H9 (cell line): ENCODE measurements around the gene PLS1. TPM values are rescaled to one million over a fixed set of nuclear protein-coding genes. Genes with fewer than 3 reads are reported as not detected.

Source experiments
- DNase-seq: peaks from one replicate; pipeline ENCODE4 v3.0.0-alpha.2; 2017
- H2AFZ ChIP-seq: one replicate; pipeline ENCODE4 v1.6.1; 2013; ENCODE audit warnings: mild to moderate bottlenecking, low read length, control low read depth, moderate library complexity
- H2AK5ac ChIP-seq: 2 replicates; pipeline ENCODE4 v1.6.1; 2013; ENCODE audit warnings: low read length, control low read depth, mixed read lengths; ENCODE audit not compliant: insufficient read length
- H2BK120ac ChIP-seq: one replicate; pipeline ENCODE4 v1.6.1; 2013; ENCODE audit warnings: low read depth, mild to moderate bottlenecking, low read length, control low read depth, inconsistent platforms; ENCODE audit not compliant: poor library complexity, severe bottlenecking
- H2BK12ac ChIP-seq: 2 replicates; pipeline ENCODE4 v1.6.1; 2013; ENCODE audit warnings: low read length, control low read depth, mixed read lengths, low read depth; ENCODE audit not compliant: insufficient read length
- H2BK15ac ChIP-seq: 2 replicates; pipeline ENCODE4 v1.6.1; 2013; ENCODE audit warnings: low read depth, low read length, control low read depth
- H2BK20ac ChIP-seq: one replicate; pipeline ENCODE4 v1.6.1; 2013; ENCODE audit warnings: low read depth, mild to moderate bottlenecking, low read length, control low read depth, inconsistent platforms; ENCODE audit not compliant: poor library complexity, severe bottlenecking
- H2BK5ac ChIP-seq: 2 replicates; pipeline ENCODE4 v1.6.1; 2013; ENCODE audit warnings: low read length, control low read depth, mixed read lengths; ENCODE audit not compliant: insufficient read length
- H3K14ac ChIP-seq: 2 replicates; pipeline ENCODE4 v1.6.1; 2013; ENCODE audit warnings: low read length, control low read depth; ENCODE audit not compliant: insufficient read depth
- H3K18ac ChIP-seq: 2 replicates; pipeline ENCODE4 v1.6.1; 2013; ENCODE audit warnings: low read depth, mild to moderate bottlenecking, mixed read lengths, low read length, control low read depth; ENCODE audit not compliant: insufficient read length
- H3K23ac ChIP-seq: 2 replicates; pipeline ENCODE4 v1.6.1; 2013; ENCODE audit warnings: low read length, control low read depth, mixed read lengths, low read depth; ENCODE audit not compliant: insufficient read length
- H3K23me2 ChIP-seq: 2 replicates; pipeline ENCODE4 v1.6.1; 2013; ENCODE audit warnings: low read depth, mild to moderate bottlenecking, mixed read lengths, low read length, control low read depth; ENCODE audit not compliant: insufficient read length, poor library complexity, severe bottlenecking
- H3K27ac ChIP-seq: 2 replicates; pipeline ENCODE4 v1.5.1; 2013; ENCODE audit warnings: low read length, control low read depth, mixed read lengths, low read depth; ENCODE audit not compliant: insufficient read length
- H3K27me3 ChIP-seq: 2 replicates; pipeline ENCODE4 v1.6.1; 2013; ENCODE audit warnings: low read length, control low read depth, inconsistent platforms; ENCODE audit not compliant: insufficient read depth
- H3K4ac ChIP-seq: 2 replicates; pipeline ENCODE4 v1.6.1; 2013; ENCODE audit warnings: low read depth, mild to moderate bottlenecking, control low read depth, inconsistent platforms, low read length, moderate library complexity
- H3K4me1 ChIP-seq: 2 replicates; pipeline ENCODE4 v1.6.1; 2013; ENCODE audit warnings: low read length, control low read depth, inconsistent platforms; ENCODE audit not compliant: insufficient read depth
- H3K4me2 ChIP-seq: 2 replicates; pipeline ENCODE4 v1.6.1; 2013; ENCODE audit warnings: low read length, control low read depth, mixed read lengths; ENCODE audit not compliant: insufficient read length, insufficient read depth
- H3K56ac ChIP-seq: 2 replicates; pipeline ENCODE4 v1.6.1; 2013; ENCODE audit warnings: low read depth, mild to moderate bottlenecking, mixed read lengths, low read length, control low read depth; ENCODE audit not compliant: insufficient read length
- H3K79me1 ChIP-seq: 2 replicates; pipeline ENCODE4 v1.6.1; 2013; ENCODE audit warnings: low read depth, mild to moderate bottlenecking, moderate library complexity, low read length, control low read depth, inconsistent platforms; ENCODE audit not compliant: insufficient read depth, poor library complexity, severe bottlenecking
- H3K79me2 ChIP-seq: 2 replicates; pipeline ENCODE4 v1.6.1; 2013; ENCODE audit warnings: low read length, control low read depth, inconsistent platforms; ENCODE audit not compliant: insufficient read depth
- H3K9ac ChIP-seq: 2 replicates; pipeline ENCODE4 v1.6.1; 2013; ENCODE audit warnings: low read length, control low read depth, mixed read lengths; ENCODE audit not compliant: insufficient read length; ENCODE audit errors: extremely low read depth
- H3K9me3 ChIP-seq: one replicate; pipeline ENCODE4 v1.6.1; 2013; ENCODE audit warnings: low read depth, low read length, inconsistent platforms; ENCODE audit not compliant: control insufficient read depth
- H3T11ph ChIP-seq: one replicate; pipeline ENCODE4 v1.6.1; 2013; ENCODE audit warnings: mild to moderate bottlenecking, low read length, control low read depth, inconsistent platforms
- H4K20me1 ChIP-seq: one replicate; pipeline ENCODE4 v1.6.1; 2013; ENCODE audit not compliant: control insufficient read depth, insufficient read length, insufficient read depth
- H4K5ac ChIP-seq: 2 replicates; pipeline ENCODE4 v1.6.1; 2013; ENCODE audit warnings: low read depth, mild to moderate bottlenecking, mixed read lengths, low read length, control low read depth; ENCODE audit not compliant: insufficient read length
- H4K8ac ChIP-seq: replicated peaks from 2 replicates; pipeline ENCODE4 v1.6.1; 2013; ENCODE audit warnings: low read length, control low read depth, mixed read lengths, low read depth; ENCODE audit not compliant: insufficient read length
- H4K91ac ChIP-seq: 2 replicates; pipeline ENCODE4 v1.6.1; 2013; ENCODE audit warnings: low read depth, mild to moderate bottlenecking, moderate library complexity, mixed read lengths, low read length, control low read depth; ENCODE audit not compliant: insufficient read length
- H3K27ac Mint-ChIP-seq, 3 experiments: 2 replicates in 2 of 3; 3 replicates in 1 of 3; pipeline ENCODE4 v1.8.0; 2020 to 2021; ENCODE audit warnings: mixed read lengths in 3 of 3, mild to moderate bottlenecking in 1 of 3, moderate library complexity in 1 of 3
- H3K27me3 Mint-ChIP-seq: 2 replicates; pipeline ENCODE4 v1.8.0; 2021; ENCODE audit warnings: low read depth, mild to moderate bottlenecking, moderate library complexity, mixed read lengths
- H3K36me3 Mint-ChIP-seq, 3 experiments: 2 replicates in 2 of 3; 3 replicates in 1 of 3; pipeline ENCODE4 v1.8.0; 2020 to 2021; ENCODE audit warnings: low read depth in 3 of 3, mixed read lengths in 3 of 3; ENCODE audit not compliant: insufficient read depth in 1 of 3
- H3K4me1 Mint-ChIP-seq, 2 experiments: 2 replicates each; pipeline ENCODE4 v1.8.0; 2020; ENCODE audit warnings: mixed read lengths in 2 of 2
- H3K4me3 Mint-ChIP-seq, 2 experiments: 2 replicates in 1 of 2; 3 replicates in 1 of 2; pipeline ENCODE4 v1.8.0; 2020 to 2021; ENCODE audit warnings: mild to moderate bottlenecking in 2 of 2, mixed read lengths in 2 of 2, moderate library complexity in 1 of 2
- H3K9me3 Mint-ChIP-seq, 2 experiments: 2 replicates in 1 of 2; 3 replicates in 1 of 2; pipeline ENCODE4 v1.8.0; 2020; ENCODE audit warnings: mild to moderate bottlenecking in 2 of 2, mixed read lengths in 2 of 2, moderate library complexity in 1 of 2
- WGBS: extraction: QIAGEN DNeasy Blood & Tissue Kit; methylation state at CpG from one replicate; pipeline ENCODE4 v1.1.7; 2013; ENCODE audit warnings: missing lambda C conversion rate, low lambda C conversion rate, mixed read lengths; ENCODE audit not compliant: insufficient read length; ENCODE audit errors: extremely low coverage; 5-methylcytosine and 5-hydroxymethylcytosine counted together
- total RNA-seq: library from RNA; stranded (reverse); gene quantifications from 2 replicates; pipeline ENCODE4 v1.2.1, GENCODE V29; 2021
- TF ChIP-seq, protein P1 (sequence below): fragments of 200-600 bp; sonication (generic); conservative IDR thresholded peaks from 3 replicates; pipeline ENCODE4 v1.8.0; 2021; ENCODE audit warnings: antibody characterized with exemption, mild to moderate bottlenecking

PLS1 gene
- total RNA-seq, 1 experiment from 2014 or later, result 20.4 TPM

DNA sequence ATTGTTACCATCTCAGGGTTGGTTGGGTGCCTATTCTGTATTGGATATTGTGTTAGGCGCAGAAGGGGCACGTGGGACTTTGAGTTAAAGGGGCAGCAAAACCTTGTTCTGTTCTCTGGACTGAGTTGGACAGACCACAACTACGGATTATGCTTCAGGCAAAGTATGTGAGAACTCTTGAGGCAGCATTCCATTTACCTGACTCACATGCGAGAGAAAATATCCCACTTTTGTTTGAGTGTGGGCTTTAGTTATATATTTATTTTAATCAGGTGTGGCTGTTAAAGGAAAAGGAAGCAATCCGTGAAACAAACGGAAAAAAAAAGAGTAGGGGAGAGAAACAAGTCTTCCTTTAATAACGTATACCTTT is 627 bp upstream of the PLS1 start:
- no peak overlapping the region for H3T11ph ChIP-seq
- Mint-ChIP-seq H3K4me3 (peak overlapping the region; percentile 93 to 99), H3K36me3 (peaks cover 9 to 12% (median 9%) of the 10 kb centered on the region in 3 experiments; a peak in 6 of 7 replicates), H3K9me3 (no peaks in the 10 kb centered on the region), H3K27ac (no peak overlapping the region), H3K4me1 (peaks cover 13 to 19% of the 10 kb centered on the region in 2 experiments), H3K27me3 (peaks cover 5% of the 10 kb centered on the region)
- no peak overlapping the region for H2BK15ac ChIP-seq
- H3K9ac ChIP-seq, result peak overlapping the region; percentile 57
- no peak overlapping the region for H3K27ac ChIP-seq
- DNase-seq, result no peak
- H2AK5ac ChIP-seq, result no peak overlapping the region
- H3K27me3 ChIP-seq, result no peaks in the 10 kb centered on the region
- H3K4me2 ChIP-seq, result peak overlapping the region; percentile 65
- H4K91ac ChIP-seq, result no peak overlapping the region
- WGBS, result no CpG with 5 or more reads among the region's 7 CpGs
- H3K23ac ChIP-seq, result no peak overlapping the region
- H3K9me3 ChIP-seq, result no peaks in the 10 kb centered on the region
- TF ChIP-seq, protein P1, sequence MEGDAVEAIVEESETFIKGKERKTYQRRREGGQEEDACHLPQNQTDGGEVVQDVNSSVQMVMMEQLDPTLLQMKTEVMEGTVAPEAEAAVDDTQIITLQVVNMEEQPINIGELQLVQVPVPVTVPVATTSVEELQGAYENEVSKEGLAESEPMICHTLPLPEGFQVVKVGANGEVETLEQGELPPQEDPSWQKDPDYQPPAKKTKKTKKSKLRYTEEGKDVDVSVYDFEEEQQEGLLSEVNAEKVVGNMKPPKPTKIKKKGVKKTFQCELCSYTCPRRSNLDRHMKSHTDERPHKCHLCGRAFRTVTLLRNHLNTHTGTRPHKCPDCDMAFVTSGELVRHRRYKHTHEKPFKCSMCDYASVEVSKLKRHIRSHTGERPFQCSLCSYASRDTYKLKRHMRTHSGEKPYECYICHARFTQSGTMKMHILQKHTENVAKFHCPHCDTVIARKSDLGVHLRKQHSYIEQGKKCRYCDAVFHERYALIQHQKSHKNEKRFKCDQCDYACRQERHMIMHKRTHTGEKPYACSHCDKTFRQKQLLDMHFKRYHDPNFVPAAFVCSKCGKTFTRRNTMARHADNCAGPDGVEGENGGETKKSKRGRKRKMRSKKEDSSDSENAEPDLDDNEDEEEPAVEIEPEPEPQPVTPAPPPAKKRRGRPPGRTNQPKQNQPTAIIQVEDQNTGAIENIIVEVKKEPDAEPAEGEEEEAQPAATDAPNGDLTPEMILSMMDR, result no peak
- H3K23me2 ChIP-seq, result peaks cover 7% of the 10 kb centered on the region
- no peaks in the 10 kb centered on the region for H3K4me1 ChIP-seq
- no peak overlapping the region for H3K18ac ChIP-seq
- peak overlapping the region; percentile 97 for H2AFZ ChIP-seq
- H3K14ac ChIP-seq, result no peak overlapping the region
- H2BK20ac ChIP-seq, result no peak overlapping the region
- no peaks in the 10 kb centered on the region for H3K79me2 ChIP-seq
- H2BK5ac ChIP-seq, result no peak overlapping the region
- no peaks in the 10 kb centered on the region for H4K20me1 ChIP-seq
- no peak overlapping the region for H2BK120ac ChIP-seq
- no peak overlapping the region for H3K4ac ChIP-seq
- H3K79me1 ChIP-seq, result no peaks in the 10 kb centered on the region
- no peak overlapping the region for H2BK12ac ChIP-seq
- no peak overlapping the region for H4K5ac ChIP-seq
- no peak overlapping the region for H3K56ac ChIP-seq
- H4K8ac ChIP-seq, result no peak overlapping the region
